Liver (tissue), 9 donors: Measurements from ENCODE around the gene KCNMA1. TPM values are rescaled to one million over a fixed set of nuclear protein-coding genes. Genes with fewer than 3 reads are reported as not detected.

ENCODE experiments used
- DNase-seq: peaks from one replicate; pipeline ENCODE4 v3.0.0-alpha.2; 2017; ENCODE audit warnings: low spot score
- H3K27ac ChIP-seq, 2 donors: one replicate each; pipeline ENCODE4 v1.7.0; 2013; ENCODE audit warnings: inconsistent platforms in 2 of 2, low read length in 2 of 2, control low read depth in 1 of 2, low read depth in 1 of 2, mild to moderate bottlenecking in 1 of 2
- H3K27me3 ChIP-seq, 4 donors: one replicate each; pipeline versions ENCODE4 v1.6.1 to v1.7.0; 2013; ENCODE audit warnings: low read length in 3 of 4, inconsistent platforms in 1 of 4, mild to moderate bottlenecking in 1 of 4, moderate library complexity in 1 of 4; ENCODE audit not compliant: control insufficient read depth in 4 of 4, insufficient read depth in 4 of 4
- H3K36me3 ChIP-seq, 4 donors: one replicate each; pipeline versions ENCODE4 v1.6.1 to v1.7.0; 2013; ENCODE audit warnings: low read length in 3 of 4, mild to moderate bottlenecking in 3 of 4, low read depth in 1 of 4, moderate library complexity in 1 of 4; ENCODE audit not compliant: control insufficient read depth in 4 of 4, insufficient read depth in 3 of 4
- H3K4me1 ChIP-seq, 4 donors: one replicate each; pipeline versions ENCODE4 v1.6.1 to v1.7.0; 2013; ENCODE audit warnings: low read length in 3 of 4, mild to moderate bottlenecking in 3 of 4, moderate library complexity in 1 of 4; ENCODE audit not compliant: control insufficient read depth in 4 of 4, insufficient read depth in 4 of 4
- H3K4me3 ChIP-seq, 3 donors: one replicate each; pipeline versions ENCODE4 v1.6.1 to v1.7.0; 2013; ENCODE audit warnings: low read length in 3 of 3, control low read depth in 1 of 3, low read depth in 1 of 3, mild to moderate bottlenecking in 1 of 3
- H3K9ac ChIP-seq, 2 donors: one replicate each; pipeline ENCODE4 v1.7.0; 2013; ENCODE audit warnings: low read length in 2 of 2, mild to moderate bottlenecking in 2 of 2, moderate library complexity in 2 of 2, control low read depth in 1 of 2, low read depth in 1 of 2
- H3K9me3 ChIP-seq, 4 donors: one replicate each; pipeline versions ENCODE4 v1.6.1 to v1.7.0; 2013; ENCODE audit warnings: low read length in 3 of 4; ENCODE audit not compliant: control insufficient read depth in 4 of 4
- CTCF ChIP-seq: fragments of 150-350 bp; IDR thresholded peaks from 2 replicates; pipeline ENCODE4 v1.5.1; 2017; ENCODE audit warnings: improper control_type of control experiment, low read depth, low read length; ENCODE audit not compliant: missing input control
- FOXA1 ChIP-seq: IDR thresholded peaks from 2 replicates; pipeline ENCODE4 v1.6.1; 2016; ENCODE audit warnings: antibody characterized with exemption
- FOXA2 ChIP-seq: IDR thresholded peaks from 2 replicates; pipeline ENCODE4 v1.6.1; 2016; ENCODE audit warnings: antibody characterized with exemption
- GABPA ChIP-seq, 2 donors: IDR thresholded peaks in 1 of 2; conservative IDR thresholded peaks in 1 of 2; 2 replicates each; pipeline ENCODE4 v1.6.1; 2016; ENCODE audit warnings: antibody characterized with exemption in 2 of 2, mild to moderate bottlenecking in 1 of 2, moderate library complexity in 1 of 2
- HNF4A ChIP-seq, 2 donors: conservative IDR thresholded peaks; 2 replicates each; pipeline ENCODE4 v1.6.1; 2016; ENCODE audit warnings: antibody characterized with exemption in 2 of 2, mild to moderate bottlenecking in 2 of 2
- JUND ChIP-seq, 2 donors: IDR thresholded peaks; 2 replicates each; pipeline ENCODE4 v1.6.1; 2016; ENCODE audit warnings: antibody characterized with exemption in 2 of 2
- NR2F2 ChIP-seq: IDR thresholded peaks from 2 replicates; pipeline ENCODE4 v1.6.1; 2016; ENCODE audit warnings: antibody characterized with exemption
- YY1 ChIP-seq: IDR thresholded peaks from 2 replicates; pipeline ENCODE4 v1.6.1; 2016; ENCODE audit warnings: antibody characterized with exemption, mild to moderate bottlenecking
- ZBTB33 ChIP-seq: IDR thresholded peaks from 2 replicates; pipeline ENCODE4 v1.6.1; 2016; ENCODE audit warnings: antibody characterized with exemption
- WGBS: extraction: QIAGEN DNeasy Blood & Tissue Kit; methylation state at CpG from one replicate; pipeline ENCODE4 v1.1.7; 2013; 5-methylcytosine and 5-hydroxymethylcytosine counted together
- polyA plus RNA-seq, 2 donors: library from polyadenylated mRNA; stranded (reverse) in 1 of 2; unstranded in 1 of 2; fragments of 200-250 nt in 1 of 2; fragments of >200 nt in 1 of 2; fragmentation: Nextera tagmentation in 1 of 2; extraction: Ambion mirVana in 1 of 2; gene quantifications; one replicate each; pipeline versions ENCODE4 v1.2.1 to v1.2.3, GENCODE V29; 2013 to 2015
- total RNA-seq, 2 donors: library from RNA; depleted of rRNA; stranded (reverse); fragments of >200 nt; gene quantifications; one replicate each; pipeline ENCODE4 v1.2.3, GENCODE V29; 2014
- TF ChIP-seq, protein P1 (sequence below): IDR thresholded peaks from 2 replicates; pipeline ENCODE4 v1.6.1; 2016; ENCODE audit warnings: antibody characterized with exemption, mild to moderate bottlenecking
- donor health status: healthy.
- donor health status: healthy.
- donor health status: healthy.
- donor health status: healthy.
- donor health status: healthy.

The KCNMA1 gene
- total and polyA plus RNA-seq, 4 donors = 2.5 to 9.7 (median 4.7) TPM

DNA sequence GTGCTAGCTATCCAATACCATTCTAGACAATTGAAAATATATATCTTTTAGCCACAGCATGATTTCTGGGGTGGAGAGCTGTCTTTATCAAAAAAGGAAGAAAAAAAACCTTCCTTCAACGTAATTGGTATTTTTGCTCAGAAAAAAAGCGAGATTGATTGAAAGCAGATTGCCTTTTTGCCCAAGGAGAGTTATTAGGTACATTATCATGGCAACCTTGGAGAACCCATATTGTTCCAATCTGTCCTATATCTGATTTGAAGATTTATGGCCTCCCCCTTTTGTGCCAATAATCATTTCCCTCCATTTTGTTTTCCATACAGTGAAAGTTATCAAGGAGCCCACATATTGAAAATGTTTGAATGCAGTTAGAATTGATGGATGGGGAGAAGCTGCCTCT is 544.5 kb downstream of the KCNMA1 start:
- H3K27me3 ChIP-seq = no peaks in the 10 kb centered on the region
- no peaks in the 10 kb centered on the region for H3K4me1 ChIP-seq
- DNase-seq = no peak
- 86% methylated on average over 2 of the region's 2 CpGs for WGBS
- no peak overlapping the region for H3K27ac ChIP-seq
- no peak overlapping the region for H3K9ac ChIP-seq
- no peaks in the 10 kb centered on the region for H3K9me3 ChIP-seq
- no peak overlapping the region for H3K4me3 ChIP-seq
- TF ChIP-seq GABPA (IDR thresholded peaks at IDR 0.05 in 1 of 2, conservative IDR thresholded peaks at IDR 0.05 in 1 of 2) = no peak
- no peak for TF ChIP-seq CTCF
- TF ChIP-seq, protein P1, sequence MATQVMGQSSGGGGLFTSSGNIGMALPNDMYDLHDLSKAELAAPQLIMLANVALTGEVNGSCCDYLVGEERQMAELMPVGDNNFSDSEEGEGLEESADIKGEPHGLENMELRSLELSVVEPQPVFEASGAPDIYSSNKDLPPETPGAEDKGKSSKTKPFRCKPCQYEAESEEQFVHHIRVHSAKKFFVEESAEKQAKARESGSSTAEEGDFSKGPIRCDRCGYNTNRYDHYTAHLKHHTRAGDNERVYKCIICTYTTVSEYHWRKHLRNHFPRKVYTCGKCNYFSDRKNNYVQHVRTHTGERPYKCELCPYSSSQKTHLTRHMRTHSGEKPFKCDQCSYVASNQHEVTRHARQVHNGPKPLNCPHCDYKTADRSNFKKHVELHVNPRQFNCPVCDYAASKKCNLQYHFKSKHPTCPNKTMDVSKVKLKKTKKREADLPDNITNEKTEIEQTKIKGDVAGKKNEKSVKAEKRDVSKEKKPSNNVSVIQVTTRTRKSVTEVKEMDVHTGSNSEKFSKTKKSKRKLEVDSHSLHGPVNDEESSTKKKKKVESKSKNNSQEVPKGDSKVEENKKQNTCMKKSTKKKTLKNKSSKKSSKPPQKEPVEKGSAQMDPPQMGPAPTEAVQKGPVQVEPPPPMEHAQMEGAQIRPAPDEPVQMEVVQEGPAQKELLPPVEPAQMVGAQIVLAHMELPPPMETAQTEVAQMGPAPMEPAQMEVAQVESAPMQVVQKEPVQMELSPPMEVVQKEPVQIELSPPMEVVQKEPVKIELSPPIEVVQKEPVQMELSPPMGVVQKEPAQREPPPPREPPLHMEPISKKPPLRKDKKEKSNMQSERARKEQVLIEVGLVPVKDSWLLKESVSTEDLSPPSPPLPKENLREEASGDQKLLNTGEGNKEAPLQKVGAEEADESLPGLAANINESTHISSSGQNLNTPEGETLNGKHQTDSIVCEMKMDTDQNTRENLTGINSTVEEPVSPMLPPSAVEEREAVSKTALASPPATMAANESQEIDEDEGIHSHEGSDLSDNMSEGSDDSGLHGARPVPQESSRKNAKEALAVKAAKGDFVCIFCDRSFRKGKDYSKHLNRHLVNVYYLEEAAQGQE = no peak
- TF ChIP-seq ZBTB33 = no peak
- TF ChIP-seq FOXA2 = no peak
- no peak for TF ChIP-seq NR2F2
- TF ChIP-seq HNF4A (conservative IDR thresholded peaks at IDR 0.05) = no peak
- TF ChIP-seq JUND (IDR thresholded peaks at IDR 0.05) = no peak
- TF ChIP-seq YY1 = no peak
- peaks cover 0 to 15% (median 0%) of the 10 kb centered on the region in 4 donors for H3K36me3 ChIP-seq

DNA sequence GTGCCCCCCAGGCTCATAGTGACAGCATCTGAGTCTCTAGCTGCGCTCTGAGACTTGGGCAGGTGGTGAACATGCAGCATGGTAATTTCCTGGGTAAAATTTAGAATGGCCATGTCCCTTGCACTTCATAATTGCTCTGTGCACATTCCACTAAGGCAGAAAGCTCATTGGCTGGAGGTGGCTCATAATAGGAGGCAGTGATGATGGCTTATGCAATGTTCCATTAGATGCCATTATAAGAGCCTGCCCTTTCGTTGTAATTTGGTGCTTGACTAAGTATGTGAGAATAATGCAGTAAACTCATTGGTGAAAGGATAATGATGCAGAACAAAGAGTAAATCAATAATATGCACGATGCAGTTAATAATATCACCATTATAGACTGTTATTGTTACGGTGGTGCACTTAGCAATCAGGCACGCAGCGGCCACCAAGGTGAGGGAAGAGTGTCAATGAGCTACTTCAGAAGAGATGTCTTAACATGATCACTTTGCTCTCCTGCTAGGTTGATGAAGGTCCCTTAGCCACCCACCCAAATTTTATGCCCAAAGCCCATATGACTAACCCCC is 545.9 kb downstream of the KCNMA1 start:
- H3K9me3 ChIP-seq = no peaks in the 10 kb centered on the region
- no peak overlapping the region for H3K9ac ChIP-seq
- H3K36me3 ChIP-seq = peaks cover 0 to 15% (median 2%) of the 10 kb centered on the region in 4 donors
- no peak overlapping the region for H3K27ac ChIP-seq
- no peak for DNase-seq
- no peaks in the 10 kb centered on the region for H3K27me3 ChIP-seq
- 95% methylated on average over 6 of the region's 6 CpGs for WGBS
- no peaks in the 10 kb centered on the region for H3K4me1 ChIP-seq
- no peak overlapping the region for H3K4me3 ChIP-seq
- TF ChIP-seq FOXA2 (no peak), FOXA1 (no peak)
